HG02763 (cell line): ENCODE results near the gene RRP9.
"Not testable (repeated sequence)": the region's sequence is repeated elsewhere in the genome, so short reads cannot be mapped to it uniquely, and the experiment has no call there.

Experiments used
- ATAC-seq: cut with Tn5 transposase; IDR thresholded peaks from one replicate; pipeline ENCODE4 v1.9.1; 2021; ENCODE audit warnings: mild to moderate bottlenecking, moderate library complexity; ENCODE audit not compliant: unreplicated experiment

The RRP9 gene

GRCh38 chr3:51942603-51943450 is 1.1 kb upstream of the RRP9 start:
- no peak for ATAC-seq

DNA sequence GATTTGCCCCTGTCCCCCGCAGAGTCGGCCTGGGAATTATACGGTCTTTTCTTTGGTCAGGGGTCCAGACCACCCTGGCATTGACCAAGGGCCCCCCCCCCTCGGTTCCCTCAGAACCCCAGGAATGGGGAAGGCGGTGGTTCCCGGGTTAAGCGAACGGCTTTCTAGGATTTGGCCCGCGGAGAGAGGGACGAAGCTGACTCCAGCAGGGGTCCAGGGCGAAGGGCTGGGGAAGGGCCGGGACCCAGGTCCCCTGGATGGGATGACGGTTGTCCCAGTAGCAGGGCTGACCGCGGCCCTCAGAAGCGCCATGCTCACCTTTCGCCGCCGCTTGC is 274 bp downstream of the RRP9 start:
- ATAC-seq = no peak

DNA sequence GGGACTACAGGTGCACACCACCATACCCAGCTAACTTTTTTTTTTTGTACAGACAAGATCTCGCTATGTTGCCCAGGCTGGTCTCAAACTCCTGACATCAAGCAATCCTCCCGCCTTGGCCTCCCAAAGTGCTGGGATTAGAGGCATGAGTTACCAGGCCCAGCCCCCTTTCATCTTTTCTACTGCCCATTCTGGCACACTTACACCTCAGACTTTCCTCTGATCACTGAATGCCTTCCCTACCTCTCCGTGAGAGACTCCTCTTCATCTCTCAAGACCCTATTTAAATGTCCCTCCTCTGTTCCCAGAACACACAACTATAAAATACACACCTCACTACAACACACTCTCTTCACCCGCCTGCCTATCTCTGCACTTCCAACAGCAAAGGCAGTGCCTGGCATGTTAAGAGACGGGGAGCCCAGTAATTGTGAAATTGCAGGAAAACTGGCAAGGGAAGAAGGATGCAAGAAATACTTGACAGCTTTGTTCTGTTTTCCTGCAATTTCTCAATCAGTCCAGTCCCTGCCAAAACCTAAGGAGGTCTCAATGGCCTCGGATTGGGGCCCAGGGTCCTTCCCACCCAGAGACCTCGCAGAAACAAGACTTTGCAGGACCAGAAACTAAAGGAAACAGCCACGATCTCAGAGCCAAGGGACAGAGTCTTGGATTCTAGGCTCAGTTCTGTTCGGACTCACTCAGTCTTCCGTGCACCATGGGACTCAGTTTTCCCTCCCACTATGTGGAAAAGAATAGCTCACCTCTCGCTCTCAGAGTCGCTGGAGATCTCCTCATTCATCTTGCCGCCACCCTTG is 849 bp downstream of the RRP9 start:
- no peak for ATAC-seq

GRCh38 chr3:51938780-51939425 is 2.8 kb downstream of the RRP9 start:
- no peak for ATAC-seq

GRCh38 chr3:51937611-51938450 is 3.9 kb downstream of the RRP9 start:
- no peak for ATAC-seq

DNA sequence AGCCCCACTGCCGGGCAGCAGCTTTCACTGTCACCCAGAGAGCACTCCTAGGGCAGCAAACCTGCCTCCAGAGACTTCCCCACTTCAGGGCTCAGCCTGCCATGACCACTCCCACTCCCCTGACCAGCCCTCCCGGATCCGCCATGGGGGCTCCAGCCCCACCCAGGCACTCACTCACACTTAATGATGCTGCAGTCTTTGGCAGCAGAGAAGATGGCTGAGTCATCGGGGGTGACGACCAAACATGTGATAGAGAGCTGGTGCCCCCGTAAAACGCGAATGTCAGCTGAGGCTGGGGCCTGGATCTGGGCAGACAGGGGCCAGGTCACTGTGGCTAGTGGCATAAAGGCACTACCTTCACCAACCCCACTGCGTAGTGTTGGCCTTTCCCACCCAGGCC is 4.7 kb downstream of the RRP9 start:
- no peak for ATAC-seq

- ATAC-seq = no peak
These were observed 5.6 kb downstream of the RRP9 start for GRCh38 chr3:51935886-51936755.

DNA sequence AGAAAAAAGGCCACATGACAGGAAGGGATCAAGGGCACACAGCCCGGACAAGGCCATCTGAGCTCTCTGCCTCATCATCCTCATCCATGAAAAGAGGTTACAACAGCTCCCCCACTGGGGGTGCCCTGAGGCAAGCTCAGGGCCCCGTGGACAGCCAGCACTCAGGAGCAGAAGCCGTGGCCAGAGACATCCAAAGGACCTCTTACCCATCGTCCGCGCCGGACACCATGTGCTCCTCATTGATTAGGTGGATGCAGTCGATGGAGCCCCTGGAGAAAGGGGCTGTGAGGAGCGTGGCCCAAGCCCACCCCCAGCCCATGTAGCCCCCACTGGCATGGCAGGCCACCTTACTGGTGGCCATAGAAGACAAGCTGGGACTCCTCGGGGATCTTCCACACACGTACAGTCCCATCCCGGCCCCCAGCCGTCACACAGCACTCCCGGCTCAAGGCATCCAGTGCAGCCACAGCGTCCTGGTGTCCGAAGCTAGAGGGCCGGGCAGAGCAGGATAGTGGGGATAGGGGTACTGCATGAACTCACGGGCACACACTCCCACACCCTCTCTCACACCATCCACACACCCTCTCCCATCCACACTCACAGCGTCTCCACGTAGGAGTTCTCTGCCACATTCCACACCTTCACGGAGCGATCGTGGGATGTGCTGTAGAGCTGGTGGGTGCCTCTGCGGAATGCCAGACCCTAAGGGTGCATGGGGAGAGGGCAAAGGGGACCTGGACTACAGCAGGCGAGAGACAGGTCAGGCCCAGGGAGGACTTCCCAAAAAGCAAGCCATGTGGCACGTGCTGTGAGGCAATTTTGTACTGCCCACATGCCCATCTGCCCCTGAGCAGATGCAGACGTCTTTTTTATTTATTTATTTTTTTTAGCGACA is 6.5 kb downstream of the RRP9 start:
- ATAC-seq = no peak

GRCh38 chr3:51934139-51934850 is 7.4 kb downstream of the RRP9 start:
- ATAC-seq = no peak

GRCh38 chr3:51933471-51934138 is 8.1 kb downstream of the RRP9 start:
- ATAC-seq = no peak

DNA sequence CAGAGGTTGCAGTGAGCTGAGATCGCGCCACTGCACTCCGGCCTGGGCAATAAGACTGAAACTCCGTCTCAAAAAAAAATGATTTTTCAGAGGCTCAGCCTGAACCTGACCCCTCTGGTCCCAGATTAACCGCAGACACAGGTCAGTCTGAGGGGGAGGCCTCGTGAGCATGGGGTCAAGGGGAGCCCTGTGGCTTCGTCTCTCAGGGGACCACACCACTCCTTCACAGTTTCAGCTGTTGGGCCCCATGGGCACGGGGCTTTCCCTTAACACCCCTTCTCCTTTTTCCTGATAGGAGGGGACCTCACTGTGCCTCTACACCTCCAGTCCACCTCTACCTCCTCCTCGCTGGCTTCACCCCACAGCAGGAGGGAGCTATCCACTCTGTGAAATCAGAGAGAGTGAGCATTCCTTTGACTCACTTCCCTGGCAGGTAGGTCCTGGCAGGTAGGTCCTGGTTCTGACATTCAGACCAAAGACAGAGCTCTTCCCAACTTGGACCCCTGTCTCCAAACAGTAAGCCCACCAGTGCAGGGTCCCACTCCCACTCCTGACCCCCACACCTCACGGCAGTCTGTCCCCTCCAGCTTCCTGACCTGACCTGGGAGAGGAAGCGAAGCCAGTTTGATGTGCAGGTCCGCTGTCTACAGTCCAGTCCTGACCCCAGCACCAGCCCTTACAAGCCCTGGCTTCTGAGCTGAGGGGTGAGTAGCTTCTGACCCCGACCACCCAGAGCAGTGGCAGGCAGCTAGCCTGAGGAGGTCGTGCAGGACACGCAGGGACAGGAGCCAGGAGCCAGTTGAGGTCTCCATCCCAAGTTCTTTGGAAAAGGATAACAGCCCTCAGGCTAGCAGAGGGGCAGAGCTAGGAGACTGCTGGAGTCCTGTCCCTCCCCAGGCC is 9.0 kb downstream of the RRP9 start:
- ATAC-seq = no peak

- no peak for ATAC-seq
These were observed 9.9 kb downstream of the RRP9 start for GRCh38 chr3:51931756-51932155.

GRCh38 chr3:51930439-51930838 is 11.3 kb downstream of the RRP9 start:
- ATAC-seq = no peak

DNA sequence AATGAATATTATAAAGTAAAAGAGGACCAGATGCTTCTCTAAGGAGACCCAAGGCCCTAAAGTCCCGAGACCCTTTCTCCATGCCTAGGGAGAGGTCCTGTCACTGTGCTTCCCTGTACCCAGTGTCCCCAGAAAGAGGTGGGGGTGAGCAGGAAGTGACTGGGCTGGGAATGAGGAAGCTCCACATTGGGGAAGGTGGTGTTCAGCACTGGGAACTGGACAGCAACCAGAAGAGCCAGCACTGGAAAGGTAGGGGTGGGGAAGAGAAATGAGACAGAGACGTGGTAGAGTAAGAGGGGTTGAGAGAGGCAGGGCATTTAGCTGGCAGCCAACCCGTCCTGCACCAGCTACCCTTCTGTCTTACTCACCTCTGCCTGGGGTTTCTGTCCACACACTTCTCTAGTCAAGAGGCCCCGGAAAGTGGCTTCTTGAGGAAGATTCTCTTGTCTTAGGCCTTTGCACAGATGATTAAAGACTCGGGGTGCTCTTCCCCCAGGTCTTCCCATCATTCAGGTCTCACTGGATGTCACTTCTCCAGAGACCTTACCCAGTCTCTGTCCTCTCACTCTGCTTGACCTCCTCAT is 12.2 kb downstream of the RRP9 start:
- ATAC-seq = no peak

- ATAC-seq = not testable (repeated sequence)
These were observed 12.7 kb downstream of the RRP9 start for GRCh38 chr3:51928981-51929380.

DNA sequence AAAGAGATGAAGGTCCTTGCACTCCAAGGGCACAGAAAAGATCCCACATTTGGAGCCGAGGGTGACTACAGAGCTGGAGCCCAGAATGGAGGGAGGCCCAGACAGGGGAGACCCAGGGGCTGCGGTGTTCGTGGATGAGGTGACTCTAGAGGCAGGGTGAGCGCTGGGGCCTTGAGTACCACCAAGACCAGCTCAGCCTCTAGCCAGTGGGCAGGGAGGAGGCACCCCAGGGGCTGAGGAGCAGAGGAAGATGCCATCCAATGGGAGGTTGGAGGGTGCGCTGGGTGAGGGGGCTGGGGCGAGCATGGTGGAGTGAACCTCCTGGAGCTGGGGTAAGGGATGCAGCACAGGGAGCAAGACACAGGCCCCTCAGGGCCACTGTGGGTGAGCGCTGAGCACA is 13.3 kb downstream of the RRP9 start:
- no peak for ATAC-seq
